Measurements from ENCODE around the gene MRPL49. TPM values are rescaled to one million over a fixed set of nuclear protein-coding genes. Genes with fewer than 3 reads are reported as not detected.

The MRPL49 gene
- total and polyA plus RNA-seq, 2 of the 13 experiments (the other 11 are each of a cell fraction or from before 2014, with no cell fraction given): 39.2 to 53.3 TPM

DNA sequence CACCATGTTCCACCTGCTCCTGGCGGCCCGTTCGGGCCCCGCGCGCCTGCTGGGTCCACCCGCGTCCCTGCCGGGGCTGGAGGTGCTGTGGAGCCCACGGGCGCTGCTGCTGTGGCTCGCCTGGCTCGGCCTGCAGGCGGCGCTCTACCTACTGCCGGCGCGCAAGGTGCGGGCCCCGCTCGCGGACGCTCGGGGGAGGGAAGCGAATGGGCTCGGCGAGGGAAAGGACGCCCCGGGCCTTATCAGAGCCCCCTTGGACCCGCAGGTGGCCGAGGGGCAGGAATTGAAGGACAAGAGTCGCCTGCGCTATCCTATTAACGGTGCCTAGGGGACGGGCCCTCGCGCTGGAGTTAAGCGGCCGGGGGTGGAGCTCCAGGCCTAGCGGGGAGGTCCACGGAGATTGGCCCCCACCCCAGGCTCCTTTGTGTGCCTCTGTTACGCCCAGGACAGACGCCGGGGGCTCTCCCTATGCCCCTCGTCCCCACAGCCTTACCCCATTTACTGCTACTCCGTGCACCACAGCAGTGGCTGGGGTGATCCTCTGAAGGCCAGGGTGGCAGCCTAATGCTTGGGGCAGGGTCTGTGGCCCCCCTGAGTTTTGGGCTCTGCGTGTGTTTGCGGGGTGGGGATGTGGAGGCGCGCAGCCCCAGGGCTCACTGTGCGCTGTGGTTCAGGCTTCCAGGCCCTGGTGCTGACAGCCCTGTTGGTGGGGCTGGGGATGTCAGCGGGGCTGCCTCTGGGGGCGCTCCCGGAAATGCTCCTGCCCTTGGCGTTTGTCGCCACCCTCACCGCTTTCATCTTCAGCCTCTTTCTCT is 9.4 kb upstream of the MRPL49 start (continued):
- TF ChIP-seq DR1 (CRISPR knock-in tag; IDR thresholded peaks at IDR 0.05) (no peak), REPIN1 (CRISPR knock-in tag; IDR thresholded peaks at IDR 0.05; ENCODE audit: borderline replicate concordance, low read depth) (peak; percentile 75; the same call in 1 of the 2 replicates), IRF2 (CRISPR knock-in tag; IDR thresholded peaks at IDR 0.05) (0 out of 2 replicates have a peak, but pooled peaks have one; percentile 25), ZNF234 (CRISPR knock-in tag; conservative IDR thresholded peaks at IDR 0.05) (0 out of 2 replicates have a peak, but pooled peaks have one; percentile 51), ZNF629 (CRISPR knock-in tag; conservative IDR thresholded peaks at IDR 0.05) (peak; percentile 48; the same call in 1 of the 2 replicates), ZBTB44 (CRISPR knock-in tag; IDR thresholded peaks at IDR 0.05) (no peak), PRMT3 (CRISPR knock-in tag; IDR thresholded peaks at IDR 0.05; ENCODE audit: borderline replicate concordance, low read depth) (no peak), ZSCAN21 (CRISPR knock-in tag; IDR thresholded peaks at IDR 0.05; ENCODE audit: borderline replicate concordance) (peak; percentile 23), NR2F6 (IDR thresholded peaks at IDR 0.05) (no peak), NR2F6 (CRISPR knock-in tag; IDR thresholded peaks at IDR 0.05) (no peak), TMF1 (CRISPR knock-in tag; IDR thresholded peaks at IDR 0.05; ENCODE audit: low read depth) (no peak), JDP2 (CRISPR knock-in tag; IDR thresholded peaks at IDR 0.05; ENCODE audit: borderline replicate concordance) (no peak), ELF1 (CRISPR knock-in tag; IDR thresholded peaks at IDR 0.05) (peak; percentile 53; the same call in 1 of the 2 replicates), MAFG (CRISPR knock-in tag; IDR thresholded peaks at IDR 0.05) (no peak)
- TF ChIP-seq, protein P1, sequence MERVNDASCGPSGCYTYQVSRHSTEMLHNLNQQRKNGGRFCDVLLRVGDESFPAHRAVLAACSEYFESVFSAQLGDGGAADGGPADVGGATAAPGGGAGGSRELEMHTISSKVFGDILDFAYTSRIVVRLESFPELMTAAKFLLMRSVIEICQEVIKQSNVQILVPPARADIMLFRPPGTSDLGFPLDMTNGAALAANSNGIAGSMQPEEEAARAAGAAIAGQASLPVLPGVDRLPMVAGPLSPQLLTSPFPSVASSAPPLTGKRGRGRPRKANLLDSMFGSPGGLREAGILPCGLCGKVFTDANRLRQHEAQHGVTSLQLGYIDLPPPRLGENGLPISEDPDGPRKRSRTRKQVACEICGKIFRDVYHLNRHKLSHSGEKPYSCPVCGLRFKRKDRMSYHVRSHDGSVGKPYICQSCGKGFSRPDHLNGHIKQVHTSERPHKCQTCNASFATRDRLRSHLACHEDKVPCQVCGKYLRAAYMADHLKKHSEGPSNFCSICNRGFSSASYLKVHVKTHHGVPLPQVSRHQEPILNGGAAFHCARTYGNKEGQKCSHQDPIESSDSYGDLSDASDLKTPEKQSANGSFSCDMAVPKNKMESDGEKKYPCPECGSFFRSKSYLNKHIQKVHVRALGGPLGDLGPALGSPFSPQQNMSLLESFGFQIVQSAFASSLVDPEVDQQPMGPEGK (CRISPR knock-in tag; IDR thresholded peaks at IDR 0.05): peak; percentile 81
- TF ChIP-seq, protein P2, sequence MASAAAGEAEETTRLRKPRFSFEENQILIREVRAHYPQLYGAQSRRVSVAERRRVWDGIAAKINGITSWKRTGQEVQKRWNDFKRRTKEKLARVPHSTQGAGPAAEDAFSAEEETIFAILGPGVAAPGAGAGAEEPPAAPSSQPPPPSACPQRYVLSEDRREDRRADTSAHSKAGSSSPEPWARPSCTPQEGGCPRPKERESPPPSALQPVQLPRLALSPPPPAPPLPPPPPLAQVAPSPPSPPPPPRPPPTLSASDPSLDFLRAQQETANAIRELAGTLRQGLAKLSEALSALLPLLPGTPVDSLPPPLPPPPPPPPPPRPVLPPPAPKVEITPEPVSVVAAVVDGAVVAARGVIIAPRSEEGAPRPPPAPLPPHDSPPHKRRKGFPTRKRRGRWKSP (CRISPR knock-in tag; IDR thresholded peaks at IDR 0.05): peak; percentile 56; the same call in 1 of the 2 replicates
- TF ChIP-seq, protein P3, sequence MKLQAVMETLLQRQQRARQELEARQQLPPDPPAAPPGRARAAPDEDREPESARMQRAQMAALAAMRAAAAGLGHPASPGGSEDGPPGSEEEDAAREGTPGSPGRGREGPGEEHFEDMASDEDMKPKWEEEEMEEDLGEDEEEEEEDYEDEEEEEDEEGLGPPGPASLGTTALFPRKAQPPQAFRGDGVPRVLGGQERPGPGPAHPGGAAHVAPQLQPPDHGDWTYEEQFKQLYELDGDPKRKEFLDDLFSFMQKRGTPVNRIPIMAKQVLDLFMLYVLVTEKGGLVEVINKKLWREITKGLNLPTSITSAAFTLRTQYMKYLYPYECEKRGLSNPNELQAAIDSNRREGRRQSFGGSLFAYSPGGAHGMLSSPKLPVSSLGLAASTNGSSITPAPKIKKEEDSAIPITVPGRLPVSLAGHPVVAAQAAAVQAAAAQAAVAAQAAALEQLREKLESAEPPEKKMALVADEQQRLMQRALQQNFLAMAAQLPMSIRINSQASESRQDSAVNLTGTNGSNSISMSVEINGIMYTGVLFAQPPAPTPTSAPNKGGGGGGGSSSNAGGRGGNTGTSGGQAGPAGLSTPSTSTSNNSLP (IDR thresholded peaks at IDR 0.05; ENCODE audit: low read depth, low read length): no peak
- TF ChIP-seq, protein P4, sequence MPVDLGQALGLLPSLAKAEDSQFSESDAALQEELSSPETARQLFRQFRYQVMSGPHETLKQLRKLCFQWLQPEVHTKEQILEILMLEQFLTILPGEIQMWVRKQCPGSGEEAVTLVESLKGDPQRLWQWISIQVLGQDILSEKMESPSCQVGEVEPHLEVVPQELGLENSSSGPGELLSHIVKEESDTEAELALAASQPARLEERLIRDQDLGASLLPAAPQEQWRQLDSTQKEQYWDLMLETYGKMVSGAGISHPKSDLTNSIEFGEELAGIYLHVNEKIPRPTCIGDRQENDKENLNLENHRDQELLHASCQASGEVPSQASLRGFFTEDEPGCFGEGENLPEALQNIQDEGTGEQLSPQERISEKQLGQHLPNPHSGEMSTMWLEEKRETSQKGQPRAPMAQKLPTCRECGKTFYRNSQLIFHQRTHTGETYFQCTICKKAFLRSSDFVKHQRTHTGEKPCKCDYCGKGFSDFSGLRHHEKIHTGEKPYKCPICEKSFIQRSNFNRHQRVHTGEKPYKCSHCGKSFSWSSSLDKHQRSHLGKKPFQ (CRISPR knock-in tag; IDR thresholded peaks at IDR 0.05; ENCODE audit: insufficient replicate concordance): peak; percentile 35

All from HepG2 (cell line).